ENCODE data around the gene SYPL2.

- TF ChIP-seq CTCF (IDR thresholded peaks at IDR 0.05 in 2 of 3, conservative IDR thresholded peaks at IDR 0.05 in 1 of 3; ENCODE audit: borderline replicate concordance in 1 of 3, insufficient read depth in 1 of 3, low read depth in 2 of 3, low read length in 2 of 3) (no peak), EZH2 (IDR thresholded peaks at IDR 0.05) (no peak), RAD21 (IDR thresholded peaks at IDR 0.05; ENCODE audit: low read depth) (no peak), REST (IDR thresholded peaks at IDR 0.05; ENCODE audit: low read depth) (no peak), POLR2A (IDR thresholded peaks at IDR 0.05; ENCODE audit: borderline replicate concordance, extremely low read depth, insufficient read depth, insufficient read length) (no peak), MAX (IDR thresholded peaks at IDR 0.05) (no peak), ZNF274 (IDR thresholded peaks at IDR 0.05; ENCODE audit: low read depth, low read length) (no peak), SIN3A (IDR thresholded peaks at IDR 0.05; ENCODE audit: low read depth) (no peak), ELF1 (IDR thresholded peaks at IDR 0.05; ENCODE audit: borderline replicate concordance, low read depth) (no peak), POLR2AphosphoS5 (IDR thresholded peaks at IDR 0.05; ENCODE audit: low read depth, low read length) (no peak), SRF (IDR thresholded peaks at IDR 0.05; ENCODE audit: low read depth) (no peak)
- TF ChIP-seq, protein P1, sequence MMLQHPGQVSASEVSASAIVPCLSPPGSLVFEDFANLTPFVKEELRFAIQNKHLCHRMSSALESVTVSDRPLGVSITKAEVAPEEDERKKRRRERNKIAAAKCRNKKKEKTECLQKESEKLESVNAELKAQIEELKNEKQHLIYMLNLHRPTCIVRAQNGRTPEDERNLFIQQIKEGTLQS (IDR thresholded peaks at IDR 0.05), result no peak
These were observed 34.0 kb upstream of the SYPL2 start for GRCh38 chr1:109432336-109432735.
